GM10266 (cell line): ENCODE data around the gene TTC39A.

Experiments used
- DNase-seq: peaks from one replicate; pipeline ENCODE4 v3.0.0; 2012; ENCODE audit errors: extremely low spot score
- CTCF ChIP-seq: IDR thresholded peaks from 2 replicates; pipeline ENCODE4 v1.5.1; 2012; ENCODE audit warnings: mild to moderate bottlenecking, low read depth; ENCODE audit not compliant: control insufficient read depth, insufficient read depth; ENCODE audit errors: missing control alignments

Gene TTC39A

GRCh38 chr1:51274676-51275075 lies 55.7 kb downstream of the TTC39A start:
- TF ChIP-seq CTCF = no peak
- no peak for DNase-seq

- no peak for TF ChIP-seq CTCF
- DNase-seq = no peak
These were observed 57.4 kb downstream of the TTC39A start for GRCh38 chr1:51272916-51273315.

- DNase-seq = no peak
- TF ChIP-seq CTCF = no peak
These were observed 59.6 kb downstream of the TTC39A start for GRCh38 chr1:51270751-51271150.

GRCh38 chr1:51268634-51269033 lies 61.7 kb downstream of the TTC39A start:
- no peak for DNase-seq
- no peak for TF ChIP-seq CTCF

- TF ChIP-seq CTCF = no peak
- no peak for DNase-seq
These were observed 63.6 kb downstream of the TTC39A start for GRCh38 chr1:51266791-51267190.

GRCh38 chr1:51266181-51266580 lies 64.2 kb downstream of the TTC39A start:
- no peak for TF ChIP-seq CTCF

GRCh38 chr1:51265618-51266017 lies 64.7 kb downstream of the TTC39A start:
- TF ChIP-seq CTCF = no peak
- no peak for DNase-seq

More at GRCh38 chr1:51266181-51266580, 64.2 kb downstream of the TTC39A start:
- DNase-seq = no peak
